GM19397 (cell line): ENCODE results near the gene LAMTOR5.
"Not testable (repeated sequence)": the region's sequence is repeated elsewhere in the genome, so short reads cannot be mapped to it uniquely, and the experiment has no call there.

Experiments
- ATAC-seq: cut with Tn5 transposase; IDR thresholded peaks from one replicate; pipeline ENCODE4 v1.9.1; 2021; ENCODE audit warnings: mild to moderate bottlenecking, moderate library complexity; ENCODE audit not compliant: unreplicated experiment

The LAMTOR5 gene

DNA sequence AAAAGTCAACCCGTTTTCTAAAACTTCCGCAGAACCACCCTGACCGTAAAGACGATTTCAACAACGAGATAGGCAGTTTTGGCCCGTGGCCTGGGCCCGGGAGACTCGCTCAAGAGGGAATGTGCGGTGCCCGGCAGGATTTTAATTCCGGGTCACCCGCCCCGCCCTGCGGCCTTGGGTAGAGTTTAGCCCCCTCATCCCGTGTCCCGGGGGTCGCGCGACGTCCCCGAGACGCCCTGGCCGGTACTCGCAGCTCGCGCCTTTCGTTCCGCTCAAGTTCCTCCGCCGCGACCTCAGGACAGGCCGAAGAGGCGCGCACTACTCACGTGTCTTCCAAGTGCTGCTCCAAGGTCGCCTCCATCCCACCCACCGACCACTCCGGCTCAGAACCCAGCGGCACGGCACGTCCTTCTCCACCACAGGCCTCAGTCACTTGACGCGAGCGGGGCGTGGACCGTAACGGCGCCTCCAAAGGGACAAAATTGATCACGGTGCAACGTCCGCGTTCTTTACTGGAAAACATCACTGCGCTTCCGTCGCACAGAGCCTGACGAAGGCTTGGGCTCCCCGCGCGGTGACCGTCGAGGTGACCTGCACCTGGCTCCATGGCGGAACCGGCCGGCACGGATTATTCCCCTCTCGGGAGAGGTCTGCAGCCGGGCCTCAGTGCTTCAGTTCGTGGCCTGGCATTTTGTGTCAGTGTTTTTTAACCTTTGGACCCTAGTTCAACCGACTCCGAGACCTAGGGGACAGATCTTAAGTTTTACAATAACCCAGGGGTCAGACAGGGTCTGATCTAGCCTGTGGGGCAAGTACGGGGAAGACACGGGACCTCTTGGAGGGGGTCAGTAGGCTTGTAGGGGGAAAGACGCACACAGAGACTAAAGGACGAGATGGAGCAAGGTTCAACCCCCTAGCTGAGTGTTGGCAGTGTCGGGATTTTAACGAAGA is at the start of gene LAMTOR5:
TSS of gene LAMTOR5 (minus strand) at position 435 of the 951 bp plus-strand sequence. CDS start at position 361, 74 bp downstream.
- peak; percentile 80 for ATAC-seq

DNA sequence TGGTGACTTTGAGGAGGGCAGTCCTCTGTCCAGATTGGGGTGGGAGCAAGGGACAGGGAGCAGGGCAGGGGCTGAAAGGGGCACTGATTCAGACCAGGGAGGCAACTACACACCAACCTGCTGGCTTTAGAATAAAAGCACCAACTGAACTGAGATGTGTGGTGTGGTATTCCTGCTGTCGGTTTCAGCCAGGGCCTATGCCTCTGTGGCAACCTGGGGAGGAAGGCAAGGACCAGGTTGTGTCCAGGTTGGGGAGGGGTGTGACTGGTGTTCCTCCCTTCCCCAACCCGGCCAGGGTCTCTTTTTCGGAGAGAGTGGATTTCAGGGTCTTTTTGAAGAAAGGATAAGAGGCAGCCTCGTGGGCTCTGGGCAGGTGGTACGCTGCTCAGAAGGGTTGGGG is 49.7 kb upstream of the LAMTOR5 start:
- no peak for ATAC-seq

DNA sequence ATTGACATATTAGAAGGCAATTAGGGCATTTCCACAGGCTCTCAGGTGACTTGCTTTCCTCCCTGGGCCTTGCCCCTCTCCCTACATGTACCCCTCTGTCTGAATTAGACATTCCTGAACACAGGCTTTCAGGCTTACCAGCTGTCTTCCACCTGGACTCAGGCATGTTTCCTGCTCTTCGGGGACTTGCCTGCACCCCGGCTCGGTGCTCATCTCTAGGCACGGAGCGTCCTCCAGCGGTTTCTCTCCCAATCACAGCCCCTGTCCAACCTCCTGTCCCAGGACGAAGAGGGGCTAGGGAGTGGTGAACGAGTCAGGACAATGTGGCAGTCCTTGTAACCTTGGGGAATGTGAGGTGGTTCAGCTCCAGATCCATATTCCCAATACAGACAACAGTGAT is 47.7 kb upstream of the LAMTOR5 start:
- no peak for ATAC-seq

DNA sequence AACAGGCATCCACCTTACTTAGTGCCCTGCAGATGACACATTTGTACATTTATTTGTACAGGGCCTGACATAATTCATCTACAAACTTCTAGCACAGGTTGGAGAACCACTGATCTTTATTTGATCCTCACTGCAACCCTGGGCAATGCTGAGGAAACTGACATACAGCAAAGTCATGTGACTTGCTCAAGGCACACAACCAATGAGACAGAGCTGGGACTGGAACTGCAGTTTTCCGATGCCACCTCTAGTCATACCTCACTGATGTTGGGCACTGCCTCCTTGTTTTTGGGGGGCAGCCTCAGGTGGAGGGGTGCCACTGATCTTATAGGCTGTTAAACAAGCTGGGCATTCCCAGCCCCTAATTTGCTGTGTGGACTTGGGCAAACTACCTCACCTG is 46.8 kb upstream of the LAMTOR5 start:
- ATAC-seq: no peak

DNA sequence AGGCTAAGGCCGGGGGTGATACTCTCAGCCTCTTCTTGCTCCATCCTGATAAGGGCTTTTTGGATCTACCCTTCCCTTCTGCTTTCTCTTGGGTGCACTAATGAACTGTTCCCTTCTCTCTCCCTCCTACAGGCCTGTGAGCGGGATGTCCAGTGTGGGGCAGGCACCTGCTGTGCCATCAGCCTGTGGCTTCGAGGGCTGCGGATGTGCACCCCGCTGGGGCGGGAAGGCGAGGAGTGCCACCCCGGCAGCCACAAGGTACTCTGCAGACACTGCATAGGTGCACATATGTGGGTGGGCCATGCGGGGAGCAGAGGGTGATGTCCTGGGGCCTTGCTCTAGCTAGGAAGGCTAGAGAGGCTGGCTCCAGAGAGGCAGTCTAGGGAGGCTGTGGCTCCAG is 46.3 kb upstream of the LAMTOR5 start:
- no peak for ATAC-seq

DNA sequence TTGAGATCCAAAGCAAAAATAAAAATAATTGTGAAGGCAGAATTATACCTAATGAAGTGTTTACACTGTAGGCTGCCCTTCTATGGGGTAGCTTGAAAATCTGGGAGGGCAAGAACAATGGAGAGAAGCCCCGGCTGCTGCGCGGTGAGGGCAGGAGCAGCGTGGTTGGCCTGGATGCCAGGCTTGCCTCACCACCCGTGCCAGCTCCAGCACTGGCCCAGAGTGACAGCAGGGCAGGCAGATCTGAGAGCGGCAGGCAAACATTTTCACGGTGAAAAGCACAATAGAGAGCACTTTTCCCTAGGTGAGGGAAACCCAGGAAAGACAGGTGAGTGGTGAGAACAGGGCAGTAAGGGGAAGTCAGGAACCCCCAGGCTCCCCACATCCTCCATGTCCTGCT is 44.8 kb upstream of the LAMTOR5 start:
- ATAC-seq: no peak

DNA sequence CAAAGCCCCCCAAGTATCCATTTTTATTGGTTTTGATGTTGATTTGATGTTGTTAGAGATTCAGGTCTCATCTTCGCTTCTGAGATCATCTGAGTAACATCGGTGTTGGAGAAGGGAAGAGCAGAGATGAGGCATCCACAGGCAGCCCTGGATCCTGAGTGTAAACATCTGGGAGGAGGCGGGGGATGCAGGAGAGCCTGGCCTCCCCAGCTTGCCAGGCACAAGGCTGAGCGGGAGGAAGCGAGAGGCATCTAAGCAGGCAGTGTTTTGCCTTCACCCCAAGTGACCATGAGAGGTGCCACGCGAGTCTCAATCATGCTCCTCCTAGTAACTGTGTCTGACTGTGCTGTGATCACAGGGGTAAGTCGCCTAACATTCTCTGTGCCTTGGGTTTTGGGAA is 43.4 kb upstream of the LAMTOR5 start, which contains the start of gene PROK1:
TSS of gene PROK1 (plus strand) at position 221 of the 400 bp plus-strand sequence. CDS start at position 289, 68 bp downstream.
- ATAC-seq: no peak

DNA sequence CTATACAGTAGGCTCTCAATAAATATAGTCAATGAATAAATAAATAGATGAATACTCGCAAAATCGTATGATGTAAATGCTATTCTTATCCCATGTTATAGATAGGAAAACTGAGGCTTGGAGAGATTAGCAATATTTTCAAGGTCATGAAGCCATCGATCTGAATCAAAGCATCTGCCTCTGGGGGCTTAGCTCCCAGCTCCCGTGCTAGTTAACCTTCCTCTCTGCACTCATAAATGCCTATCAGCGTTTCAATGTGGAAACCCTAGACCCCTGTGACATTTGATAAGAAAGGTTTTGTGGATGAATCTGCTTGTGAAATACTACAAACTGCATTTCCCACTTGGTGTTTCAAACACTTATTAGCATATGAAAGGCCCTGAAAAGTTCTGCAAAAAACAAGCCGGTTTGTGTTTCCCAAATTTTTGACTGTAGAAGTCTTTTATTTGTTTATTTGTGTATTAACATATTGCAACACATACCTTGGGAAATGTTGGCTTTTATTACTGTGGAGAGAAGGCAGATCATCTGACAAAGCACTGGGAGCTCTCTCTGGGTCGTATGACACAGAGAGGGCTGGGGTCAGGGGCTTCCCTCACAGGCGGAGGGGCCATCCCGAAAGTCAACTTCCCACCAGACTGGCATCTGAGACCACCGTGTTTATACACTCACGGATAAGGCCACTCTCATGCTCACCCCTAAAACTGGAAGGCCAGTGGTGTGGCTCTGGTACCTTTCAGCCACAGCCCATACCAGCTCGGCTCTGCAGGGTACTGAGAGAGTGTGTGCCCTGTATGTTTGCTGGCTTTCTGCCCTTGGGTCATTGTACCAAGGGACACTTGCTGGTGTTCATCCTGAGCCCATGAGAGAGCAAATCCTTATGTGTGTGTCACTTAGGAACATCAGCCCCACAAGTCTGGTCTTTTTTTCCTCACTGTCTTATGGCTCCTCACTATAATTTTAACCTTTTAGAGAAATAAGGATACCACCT is 42.5 kb upstream of the LAMTOR5 start:
- no peak for ATAC-seq

DNA sequence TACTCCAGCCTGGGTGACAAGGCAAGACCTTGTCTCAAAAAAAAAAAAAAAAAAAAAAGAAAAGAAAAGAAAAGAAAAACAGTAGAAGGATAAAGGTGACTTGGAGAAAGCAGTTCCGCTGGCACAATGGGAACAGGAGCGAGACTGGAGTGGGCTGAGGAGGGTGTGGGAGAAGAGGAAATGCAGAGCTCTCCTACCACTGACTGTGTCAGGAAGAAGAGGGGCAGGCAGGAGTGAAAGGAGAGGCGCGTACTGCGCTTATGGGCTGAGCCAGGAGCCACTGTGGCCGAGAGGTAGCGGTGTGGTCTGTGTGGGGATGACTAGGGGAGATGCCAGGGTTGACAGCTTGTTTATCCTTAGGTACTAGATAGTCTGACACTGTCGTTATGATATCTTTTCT is 37.1 kb upstream of the LAMTOR5 start:
- no peak for ATAC-seq

DNA sequence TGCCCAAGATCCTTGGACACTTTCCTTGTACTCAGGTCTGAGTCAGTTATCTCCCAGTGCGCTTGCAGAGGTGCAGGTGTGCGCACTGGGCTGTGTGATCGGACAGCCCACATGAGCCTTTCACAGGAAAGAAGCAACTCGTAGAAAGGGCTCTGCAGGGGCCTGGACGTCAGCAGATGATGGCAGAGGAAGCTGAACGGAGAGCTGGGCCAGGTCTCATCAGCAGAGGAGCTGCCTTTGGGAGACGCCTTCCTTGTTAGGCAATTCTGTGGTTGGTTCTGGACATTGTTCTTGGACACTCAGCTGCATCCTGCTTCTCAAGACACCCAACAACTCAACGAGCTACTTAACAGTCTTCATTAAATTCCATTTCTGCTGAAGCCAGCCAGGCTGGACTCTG is 36.0 kb upstream of the LAMTOR5 start:
- no peak for ATAC-seq

DNA sequence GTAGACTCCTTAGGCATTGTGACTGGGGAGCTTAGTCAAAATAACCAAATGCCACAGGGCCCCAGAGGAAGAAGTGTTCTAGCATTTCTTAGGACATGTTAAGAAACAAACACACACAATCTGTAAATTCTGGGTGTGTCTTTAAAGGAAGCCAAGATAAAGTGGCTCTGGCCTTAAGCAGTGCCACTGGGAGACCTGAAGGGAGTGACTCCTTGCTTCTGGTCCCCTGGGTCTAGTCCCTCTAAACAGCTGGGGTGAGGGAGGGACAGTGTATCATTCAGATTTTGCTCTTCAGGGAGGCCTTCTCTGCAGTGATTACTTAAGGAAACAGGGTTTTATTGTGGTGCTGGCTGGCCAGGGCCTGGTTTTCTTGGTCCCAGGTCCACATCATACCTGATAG is 34.4 kb upstream of the LAMTOR5 start:
- ATAC-seq: no peak

DNA sequence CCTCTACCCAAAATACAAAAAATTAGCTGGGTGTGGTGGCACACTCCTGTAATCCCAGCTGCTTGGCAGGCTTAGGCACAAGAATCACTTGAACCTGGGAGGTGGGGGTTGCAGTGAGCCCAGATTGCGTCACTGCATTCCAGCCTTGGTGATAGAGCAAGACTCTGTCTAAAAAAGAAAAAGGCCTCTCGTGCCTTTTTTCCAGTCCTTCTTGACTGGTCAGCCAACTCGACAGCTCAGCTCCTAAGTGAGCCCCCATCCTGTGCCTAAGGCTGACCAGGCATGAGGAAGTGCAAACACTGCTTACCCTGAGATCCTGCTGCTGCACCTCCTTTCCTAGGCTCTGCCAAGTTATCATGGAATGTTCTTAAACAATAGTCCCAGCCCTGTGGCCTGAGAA is 33.4 kb upstream of the LAMTOR5 start:
- no peak for ATAC-seq

DNA sequence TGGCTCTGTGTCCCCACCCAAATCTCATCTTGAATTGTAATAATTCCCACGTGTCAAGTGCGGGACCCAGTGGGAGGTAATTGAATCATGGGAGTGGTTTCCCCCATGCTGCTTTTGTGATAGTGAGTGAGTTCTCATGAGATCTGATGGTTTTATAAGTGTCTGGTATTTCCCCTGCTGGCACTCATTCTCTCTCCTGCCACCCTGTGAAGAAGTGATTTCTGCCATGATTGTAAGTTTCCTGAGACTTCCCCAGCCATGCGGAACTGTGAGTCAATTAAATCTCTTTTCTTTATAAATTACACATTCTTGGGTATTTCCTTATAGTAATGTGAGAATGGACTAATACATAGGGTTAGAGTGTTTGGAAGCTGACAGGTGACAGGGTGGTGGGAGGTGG is 32.4 kb upstream of the LAMTOR5 start:
- ATAC-seq: not testable (repeated sequence)

DNA sequence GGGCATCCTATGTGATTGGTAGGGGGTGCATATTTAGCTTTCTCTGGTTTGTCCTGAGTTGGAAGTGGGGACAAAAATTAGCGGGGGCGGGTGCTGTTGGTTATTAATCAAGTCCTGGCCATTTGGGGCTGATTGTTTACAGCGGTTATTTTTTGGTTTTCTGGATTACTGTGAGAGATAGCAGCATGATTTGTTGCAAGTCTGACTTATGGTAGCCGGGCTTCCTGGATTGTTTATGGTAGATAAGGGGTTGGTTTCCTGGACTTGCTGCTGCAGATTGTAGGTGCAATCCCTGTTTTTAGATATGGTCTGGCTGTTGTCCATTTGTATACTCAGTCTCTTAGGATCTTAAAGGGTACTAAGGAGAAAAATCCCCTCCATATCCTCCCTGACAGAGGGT is 31.4 kb upstream of the LAMTOR5 start:
- no peak for ATAC-seq

DNA sequence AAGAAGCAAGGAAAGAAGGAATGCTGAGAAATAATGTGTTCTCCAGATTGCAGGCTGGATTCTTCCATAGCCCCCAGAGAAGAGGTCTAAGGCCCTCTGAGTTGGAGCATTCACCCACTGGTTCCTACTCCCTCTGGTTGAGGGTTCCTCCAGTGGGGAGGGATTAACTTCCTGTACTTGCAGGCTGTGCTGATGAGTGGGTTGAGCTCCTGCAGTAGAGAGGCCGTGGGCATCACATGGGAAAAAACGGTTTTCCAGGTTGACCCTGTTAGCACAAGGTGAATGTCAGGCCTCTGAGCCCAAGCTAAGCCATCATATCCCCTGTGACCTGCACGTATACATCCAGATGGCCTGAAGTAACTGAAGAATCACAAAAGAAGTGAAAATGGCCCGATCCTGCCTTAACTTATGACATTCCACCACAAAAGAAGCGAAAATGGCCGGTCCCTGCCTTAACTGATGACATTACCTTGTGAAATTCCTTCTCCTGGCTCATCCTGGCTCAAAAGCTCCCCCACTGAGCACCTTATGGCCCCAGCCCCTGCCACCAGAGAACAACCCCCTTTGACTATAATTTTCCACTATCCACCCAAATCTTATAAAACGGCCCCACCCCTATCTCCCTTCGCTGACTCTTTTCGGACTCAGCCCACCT is 30.3 kb upstream of the LAMTOR5 start:
- ATAC-seq: not testable (repeated sequence)

DNA sequence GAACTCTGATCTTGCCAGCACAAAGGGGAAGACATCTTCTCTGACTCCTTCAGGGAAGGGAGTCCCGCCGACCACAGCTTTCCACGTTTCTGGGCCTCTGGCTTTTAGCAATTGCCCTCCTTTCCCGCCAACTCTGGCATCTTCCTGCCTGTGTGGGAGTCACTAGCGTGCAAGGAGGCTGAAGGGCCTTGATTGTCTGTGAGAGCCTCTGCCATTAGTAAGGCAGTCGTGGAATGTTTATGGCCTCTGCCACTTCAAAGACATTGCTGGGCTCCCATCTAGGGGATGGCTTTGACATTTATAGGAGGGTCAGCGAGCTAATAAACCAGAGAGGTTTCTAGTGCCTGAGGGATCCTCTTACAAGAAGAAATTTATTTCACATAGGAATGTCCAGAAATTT is 29.1 kb upstream of the LAMTOR5 start:
- no peak for ATAC-seq

DNA sequence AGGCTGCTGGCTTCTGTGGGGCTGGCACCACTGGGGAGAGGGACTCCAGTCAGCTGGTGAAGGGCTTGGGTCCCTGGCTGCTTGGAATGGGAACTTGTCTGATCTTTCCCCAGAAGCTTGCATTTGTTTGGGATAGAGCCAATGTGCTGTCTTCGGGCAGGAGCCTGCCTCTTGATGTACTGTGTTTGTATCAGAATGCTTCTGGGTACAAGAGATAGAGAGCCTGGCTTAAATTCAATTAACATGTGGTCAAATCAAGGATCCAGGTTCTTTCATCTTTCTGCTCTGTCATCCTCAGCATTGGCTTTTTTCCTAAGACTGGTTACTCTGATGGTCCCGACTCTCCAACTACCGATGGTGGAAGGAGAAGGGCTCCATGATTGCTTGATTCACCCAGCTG is 27.5 kb upstream of the LAMTOR5 start:
- no peak for ATAC-seq

DNA sequence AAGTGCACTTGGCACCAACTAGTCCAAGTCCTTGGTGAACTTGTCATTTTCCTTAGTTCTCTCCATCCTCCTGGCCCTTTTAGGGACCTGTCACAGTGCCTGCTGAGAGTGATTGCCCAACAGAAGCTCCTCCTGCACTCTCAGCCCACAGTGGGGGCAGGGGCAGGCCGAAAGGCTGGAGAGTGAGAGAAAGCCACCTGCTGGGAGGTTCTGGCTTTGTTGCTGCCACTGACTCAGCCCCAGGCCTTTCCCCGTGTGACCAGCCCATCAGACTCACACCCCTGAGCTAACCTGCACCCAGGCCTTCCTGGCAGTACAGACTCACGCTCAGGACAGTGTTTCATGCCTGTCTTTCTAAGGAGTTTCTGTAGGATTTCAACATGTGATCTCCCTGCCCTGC is 26.3 kb upstream of the LAMTOR5 start:
- no peak for ATAC-seq

DNA sequence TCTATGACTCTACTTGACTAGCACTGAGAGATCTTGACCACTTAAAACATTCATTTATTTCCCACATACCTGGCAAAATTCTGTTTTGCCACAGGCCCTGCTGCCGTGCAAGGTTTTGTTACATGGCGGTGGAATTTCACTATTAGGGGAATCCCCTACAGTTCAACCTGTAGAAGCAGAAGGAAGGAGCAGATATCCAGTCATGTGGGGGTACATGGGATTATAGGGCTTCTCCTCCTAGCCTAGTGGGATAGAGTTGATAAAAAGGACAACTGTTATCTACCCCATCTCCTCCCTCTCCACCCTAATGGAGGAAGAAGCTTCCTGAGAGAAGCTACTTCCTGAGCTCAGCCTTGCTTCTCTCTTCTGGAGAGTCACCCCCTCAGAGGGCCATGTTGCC is 25.7 kb upstream of the LAMTOR5 start:
- no peak for ATAC-seq

DNA sequence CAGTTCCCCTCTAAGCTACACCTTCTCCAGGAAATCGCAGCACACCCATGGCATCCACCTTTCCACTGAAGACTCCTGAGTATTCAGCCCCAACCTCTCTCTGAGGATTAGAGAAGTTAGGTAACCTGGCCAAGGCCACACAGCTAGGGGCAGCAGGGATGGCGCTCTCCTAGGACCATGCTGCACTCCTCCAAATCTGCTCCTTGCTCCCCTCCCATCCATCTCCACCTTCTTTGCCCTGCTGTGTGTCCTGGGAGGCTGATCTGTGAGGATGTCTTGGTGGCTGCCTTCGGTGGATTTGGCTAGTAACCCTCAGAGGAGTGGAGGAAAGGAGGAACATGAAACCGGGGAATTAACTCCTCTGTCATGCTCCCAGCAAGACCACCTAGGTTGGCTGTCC is 23.4 kb upstream of the LAMTOR5 start:
- ATAC-seq: no peak

DNA sequence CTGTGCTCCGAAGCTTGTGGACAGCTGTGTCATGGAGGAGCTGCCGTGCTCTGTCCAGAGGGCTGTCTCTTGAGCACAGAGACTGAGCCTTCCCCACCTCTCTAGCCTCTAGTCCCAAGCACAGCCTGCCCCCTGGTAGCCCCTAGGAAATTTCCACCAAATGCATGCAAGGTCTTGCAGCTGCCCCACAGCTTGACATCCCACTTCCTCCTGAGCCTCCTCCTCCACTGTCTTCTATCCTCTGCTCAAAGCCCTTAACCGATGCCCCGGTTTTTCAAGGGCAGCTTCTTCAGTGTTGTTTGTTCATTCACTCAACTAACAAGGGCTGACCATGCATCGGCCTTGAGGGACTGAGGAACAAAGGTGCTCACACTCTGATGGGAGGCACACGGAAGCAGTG is 22.9 kb upstream of the LAMTOR5 start:
- no peak for ATAC-seq
